ENCODE measurements around the gene PROZ.

PROZ gene

GRCh38 chr13:113192902-113193301 lies 34.5 kb downstream of the PROZ start:
- no peak for TF ChIP-seq CTCF (IDR thresholded peaks at IDR 0.05)
- Histone ChIP-seq H3K36me3 (peaks cover 39% of the 10 kb centered on the region), H3K9me3 (no peaks in the 10 kb centered on the region)

GRCh38 chr13:113195360-113195759 lies 36.9 kb downstream of the PROZ start:
- Histone ChIP-seq H3K27me3 (no peaks in the 10 kb centered on the region), H3K9me3 (no peaks in the 10 kb centered on the region), H3K27ac (peak overlapping the region; percentile 37), H3K36me3 (peaks cover 43% of the 10 kb centered on the region), H3K4me1 (ENCODE audit: control insufficient read depth in 1 of 2, insufficient read depth in 1 of 2, low read depth in 1 of 2, low read length in 1 of 2) (peaks cover 6 to 9% of the 10 kb centered on the region in 2 experiments), H3K4me3 (ENCODE audit: low read depth in 1 of 2, low read length in 1 of 2) (no peak overlapping the region)
- TF ChIP-seq CTCF (IDR thresholded peaks at IDR 0.05): no peak

More at GRCh38 chr13:113192902-113193301, 34.5 kb downstream of the PROZ start:
- peaks cover 6 to 9% of the 10 kb centered on the region in 2 experiments for H3K4me1 ChIP-seq (ENCODE audit: control insufficient read depth in 1 of 2, insufficient read depth in 1 of 2, low read depth in 1 of 2, low read length in 1 of 2)
- H3K4me3 ChIP-seq (ENCODE audit: low read depth in 1 of 2, low read length in 1 of 2): no peak overlapping the region
- H3K27ac ChIP-seq: no peak overlapping the region
- no peaks in the 10 kb centered on the region for H3K27me3 ChIP-seq

GRCh38 chr13:113196970-113197737 lies 38.7 kb downstream of the PROZ start:
- peaks cover 6 to 9% of the 10 kb centered on the region in 2 experiments for H3K4me1 ChIP-seq (ENCODE audit: control insufficient read depth in 1 of 2, insufficient read depth in 1 of 2, low read depth in 1 of 2, low read length in 1 of 2)
- TF ChIP-seq CTCF (IDR thresholded peaks at IDR 0.05): no peak
- H3K27ac ChIP-seq: no peak overlapping the region
- no peaks in the 10 kb centered on the region for H3K27me3 ChIP-seq
- peaks cover 33% of the 10 kb centered on the region for H3K36me3 ChIP-seq
- no peaks in the 10 kb centered on the region for H3K9me3 ChIP-seq
- H3K4me3 ChIP-seq (ENCODE audit: low read depth in 1 of 2, low read length in 1 of 2): no peak overlapping the region

GRCh38 chr13:113201815-113202214 lies 43.4 kb downstream of the PROZ start:
- Histone ChIP-seq H3K4me3 (ENCODE audit: low read depth in 1 of 2, low read length in 1 of 2) (no peak overlapping the region), H3K9me3 (no peaks in the 10 kb centered on the region), H3K36me3 (peaks cover 24% of the 10 kb centered on the region), H3K4me1 (ENCODE audit: control insufficient read depth in 1 of 2, insufficient read depth in 1 of 2, low read depth in 1 of 2, low read length in 1 of 2) (no peaks in the 10 kb centered on the region), H3K27ac (no peak overlapping the region), H3K27me3 (no peaks in the 10 kb centered on the region)
- no peak for TF ChIP-seq CTCF (IDR thresholded peaks at IDR 0.05)

GRCh38 chr13:113202912-113203311 lies 44.5 kb downstream of the PROZ start:
- H3K27me3 ChIP-seq: no peaks in the 10 kb centered on the region
- no peak for TF ChIP-seq CTCF (IDR thresholded peaks at IDR 0.05)
- peaks cover 13% of the 10 kb centered on the region for H3K36me3 ChIP-seq
- H3K9me3 ChIP-seq: no peaks in the 10 kb centered on the region
- peaks cover 5 to 6% of the 10 kb centered on the region in 2 experiments for H3K4me1 ChIP-seq (ENCODE audit: control insufficient read depth in 1 of 2, insufficient read depth in 1 of 2, low read depth in 1 of 2, low read length in 1 of 2)
- H3K4me3 ChIP-seq (ENCODE audit: low read depth in 1 of 2, low read length in 1 of 2): no peak overlapping the region
- no peak overlapping the region for H3K27ac ChIP-seq

Measured in neutrophil (primary cell).